PC-3 (cell line): ENCODE results near the gene TIPARP. TPM values are rescaled to one million over a fixed set of nuclear protein-coding genes. Genes with fewer than 3 reads are reported as not detected.

Source experiments
- ATAC-seq: fragments of 200-7000 bp; cut with Tn5 transposase; 2 replicates; pipeline ENCODE4 v1.9.1; 2020; ENCODE audit warnings: mild to moderate bottlenecking, moderate library complexity
- BruUV-seq: library from RNA; stranded (reverse); fragments of 400-500 nt; replicated peaks from 2 replicates; lab custom pipeline; 2021; lab: Mats Ljungman, UMichigan
- CTCF ChIA-PET: fragments of 300-600 bp; sonication (Branson Sonifier 250); formaldehyde crosslinking; loops from one replicate; lab custom pipeline; 2022; ENCODE audit warnings: antibody characterized with exemption; lab: Charles Lee
- POLR2A ChIA-PET: fragments of 300-600 bp; sonication (Branson Sonifier 250); formaldehyde crosslinking; loops from one replicate; lab custom pipeline; 2022; ENCODE audit warnings: antibody characterized with exemption; ENCODE audit not compliant: unreplicated experiment; lab: Charles Lee
- DNase-seq: peaks from one replicate; pipeline ENCODE4 v3.0.0-alpha.2; 2015
- H2AFZ ChIP-seq: fragments of 300-600 bp; sonication (generic); 2 replicates; pipeline ENCODE4 v1.6.0; 2016; ENCODE audit warnings: antibody characterized with exemption, low read length
- H3F3A ChIP-seq: fragments of 300-600 bp; sonication (generic); one replicate; pipeline ENCODE4 v1.6.0; 2017; ENCODE audit warnings: antibody characterized with exemption, low read length, control low read depth, mild to moderate bottlenecking; ENCODE audit not compliant: unreplicated experiment
- H3K27ac ChIP-seq: fragments of 300-600 bp; sonication (generic); 2 replicates; pipeline ENCODE4 v1.5.1; 2016; ENCODE audit warnings: mild to moderate bottlenecking, low read length
- H3K27me3 ChIP-seq: fragments of 300-600 bp; sonication (generic); 2 replicates; pipeline ENCODE4 v1.6.1; 2016; ENCODE audit warnings: low read length, mixed read lengths
- H3K36me3 ChIP-seq: fragments of 300-600 bp; sonication (generic); 2 replicates; pipeline ENCODE4 v1.6.1; 2016; ENCODE audit warnings: low read depth, mixed run types, low read length, mixed read lengths
- H3K4me1 ChIP-seq: fragments of 300-600 bp; sonication (generic); 2 replicates; pipeline ENCODE4 v1.5.1; 2016; ENCODE audit warnings: low read length; ENCODE audit not compliant: insufficient read depth
- H3K4me2 ChIP-seq: fragments of 300-600 bp; sonication (generic); 2 replicates; pipeline ENCODE4 v1.6.0; 2016; ENCODE audit warnings: low read length
- H3K4me3 ChIP-seq: fragments of 300-600 bp; sonication (generic); 2 replicates; pipeline ENCODE4 v1.5.1; 2016; ENCODE audit warnings: mild to moderate bottlenecking, low read length, mixed read lengths
- H3K79me2 ChIP-seq: fragments of 300-600 bp; sonication (generic); 2 replicates; pipeline ENCODE4 v1.6.1; 2017; ENCODE audit warnings: low read length, mixed read lengths
- H3K9ac ChIP-seq: fragments of 300-600 bp; sonication (generic); 2 replicates; pipeline ENCODE4 v1.6.0; 2016; ENCODE audit warnings: mild to moderate bottlenecking, low read length
- H3K9me2 ChIP-seq: fragments of 300-600 bp; sonication (generic); replicated peaks from 2 replicates; pipeline ENCODE4 v1.6.1; 2016; ENCODE audit warnings: mixed run types, low read length, mixed read lengths
- H3K9me3 ChIP-seq: fragments of 300-600 bp; sonication (generic); 2 replicates; pipeline ENCODE4 v1.6.1; 2016; ENCODE audit warnings: low read length, mixed read lengths
- H4K20me1 ChIP-seq: fragments of 300-600 bp; sonication (generic); 2 replicates; pipeline ENCODE4 v1.6.1; 2016; ENCODE audit warnings: low read length, mixed read lengths
- CTCF ChIP-seq: fragments of 300-600 bp; sonication (generic); conservative IDR thresholded peaks from 2 replicates; pipeline ENCODE4 v1.5.1; 2017; ENCODE audit warnings: antibody characterized with exemption, low read depth, mild to moderate bottlenecking, low read length
- EZH2 ChIP-seq: fragments of 300-600 bp; sonication (generic); IDR thresholded peaks from one replicate; pipeline ENCODE4 v1.6.1; 2017; ENCODE audit warnings: antibody characterized with exemption, mild to moderate bottlenecking, low read length; ENCODE audit not compliant: unreplicated experiment
- EZH2phosphoT487 ChIP-seq: fragments of 300-600 bp; sonication (generic); IDR thresholded peaks from 2 replicates; pipeline ENCODE4 v1.6.1; 2018; ENCODE audit warnings: mild to moderate bottlenecking, antibody characterized with exemption, low read length, borderline replicate concordance
- intact Hi-C: fragments of 100-400 bp; cut with micrococcal nuclease; formaldehyde crosslinking; loops from 2 replicates; pipeline ENCODE4 v1.9.0; 2023
- total RNA-seq: library from RNA; depleted of rRNA; stranded (reverse); fragments of >200 nt; gene quantifications from 2 replicates; pipeline ENCODE4 v1.2.3, GENCODE V29; 2014

Gene TIPARP
- total RNA-seq, 1 experiment from 2014 or later, result 84.7 TPM

DNA sequence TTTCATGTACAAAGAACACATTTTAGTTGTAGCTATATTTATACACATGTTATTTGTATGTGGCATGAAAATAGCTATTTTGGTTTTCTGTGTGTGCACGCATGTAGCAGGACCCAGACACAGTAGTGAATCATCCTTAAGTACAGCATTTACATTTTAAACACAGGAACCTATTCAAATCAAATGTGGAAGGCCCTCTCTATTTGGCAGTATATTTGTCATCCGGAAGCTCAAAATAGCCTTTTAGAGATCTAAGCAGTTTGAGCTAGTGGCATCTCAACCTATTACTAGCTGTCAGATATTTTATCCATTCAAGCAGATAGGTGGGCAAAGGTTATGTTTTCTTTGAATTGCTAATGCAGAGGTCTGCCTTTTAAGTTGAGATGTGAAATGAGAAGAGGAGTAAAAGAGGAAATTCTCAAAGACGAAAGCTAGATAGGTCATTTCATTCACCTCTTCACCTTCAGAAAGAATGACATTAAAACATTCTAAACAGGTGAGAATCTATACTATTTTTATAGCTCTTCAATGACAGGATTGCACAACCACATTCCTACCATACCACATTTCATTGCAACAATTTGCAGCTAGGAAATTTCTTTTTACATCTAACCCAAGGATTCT lies 46.3 kb upstream of the TIPARP start:
- H2AFZ ChIP-seq, result no peak overlapping the region
- H3K9me3 ChIP-seq, result no peaks in the 10 kb centered on the region
- H3K4me2 ChIP-seq, result peak overlapping the region; percentile 16
- H3K36me3 ChIP-seq, result no peaks in the 10 kb centered on the region
- intact Hi-C loops, result no loop called here
- H3K79me2 ChIP-seq, result no peaks in the 10 kb centered on the region
- peaks cover 54% of the 10 kb centered on the region for H3K4me1 ChIP-seq
- DNase-seq (peak; percentile 68), ATAC-seq (no peak)
- H3F3A ChIP-seq, result no peaks in the 10 kb centered on the region
- H3K4me3 ChIP-seq, result no peak overlapping the region
- ChIA-PET CTCF (no interaction called here), POLR2A (no interaction called here)
- no TSS peak for BruUV-seq
- H3K9ac ChIP-seq, result no peak overlapping the region
- H4K20me1 ChIP-seq, result no peaks in the 10 kb centered on the region
- TF ChIP-seq EZH2phosphoT487 (no peak), CTCF (no peak), EZH2 (no peak)
- H3K27me3 ChIP-seq, result no peaks in the 10 kb centered on the region
- H3K27ac ChIP-seq, result no peak overlapping the region
- no peaks in the 10 kb centered on the region for H3K9me2 ChIP-seq

GRCh38 chr3:156628836-156629618 lies 45.4 kb upstream of the TIPARP start:
- POLR2A ChIA-PET, result no interaction called here

More at GRCh38 chr3:156628836-156629618, 45.4 kb upstream of the TIPARP start:
- intact Hi-C loops, result no loop called here
- no peak overlapping the region for H3K4me3 ChIP-seq
- no peak overlapping the region for H3K9ac ChIP-seq
- no peaks in the 10 kb centered on the region for H3K9me2 ChIP-seq
- no TSS peak for BruUV-seq
- no peaks in the 10 kb centered on the region for H4K20me1 ChIP-seq
- peak overlapping the region; percentile 16; the same call in 1 of the 2 replicates for H3K4me2 ChIP-seq
- no peak overlapping the region for H3K27ac ChIP-seq
- H3F3A ChIP-seq, result no peaks in the 10 kb centered on the region
- DNase-seq (peak; percentile 15), ATAC-seq (no peak)
- TF ChIP-seq EZH2, result no peak
- no peak for TF ChIP-seq EZH2phosphoT487
- TF ChIP-seq CTCF, result no peak
- no peaks in the 10 kb centered on the region for H3K9me3 ChIP-seq
- H3K36me3 ChIP-seq, result no peaks in the 10 kb centered on the region
- H3K27me3 ChIP-seq, result no peaks in the 10 kb centered on the region
- peaks cover 54% of the 10 kb centered on the region for H3K4me1 ChIP-seq
- CTCF ChIA-PET, result no interaction called here
- H2AFZ ChIP-seq, result no peak overlapping the region
- no peaks in the 10 kb centered on the region for H3K79me2 ChIP-seq
